Activated T-helper 2 cell treated with anti-CD3 and anti-CD28 coated beads, Interferon-gamma antibody, Interleukin-2, Interleukin-4, amounts not matched to agents 10 μg/mL and 5 μg/mL and 100 μg/mL, durations not matched to agents 14 hours and 24 hours and 36 hours (primary cell): ENCODE results near the gene AQP5. TPM values are rescaled to one million over a fixed set of nuclear protein-coding genes. Genes with fewer than 3 reads are reported as not detected.

Source experiments
- DNase-seq: peaks from one replicate; pipeline ENCODE4 v3.0.0; 2021; ENCODE audit warnings: low spot score
- H3K27ac Mint-ChIP-seq: one replicate; pipeline ENCODE4 v1.8.0; 2021; ENCODE audit warnings: mixed read lengths
- H3K27me3 Mint-ChIP-seq: one replicate; pipeline ENCODE4 v1.8.0; 2021; ENCODE audit warnings: low read depth, mixed read lengths
- H3K36me3 Mint-ChIP-seq: one replicate; pipeline ENCODE4 v1.8.0; 2021; ENCODE audit warnings: low read depth, mixed read lengths
- H3K4me1 Mint-ChIP-seq: one replicate; pipeline ENCODE4 v1.8.0; 2021; ENCODE audit warnings: low read depth, mixed read lengths
- H3K4me3 Mint-ChIP-seq: one replicate; pipeline ENCODE4 v1.8.0; 2021; ENCODE audit warnings: low read depth, mild to moderate bottlenecking, moderate library complexity, mixed read lengths
- H3K9me3 Mint-ChIP-seq: one replicate; pipeline ENCODE4 v1.8.0; 2021; ENCODE audit warnings: mixed read lengths
- intact Hi-C: fragments of 100-400 bp; cut with micrococcal nuclease; formaldehyde crosslinking; loops from one replicate; pipeline ENCODE4 v1.15.1; 2023
- total RNA-seq: library from RNA; stranded (reverse); gene quantifications from 2 replicates; pipeline ENCODE4 v1.2.3, GENCODE V29; 2022

Gene AQP5
- total RNA-seq, 1 donor from 2014 or later = not detected

DNA sequence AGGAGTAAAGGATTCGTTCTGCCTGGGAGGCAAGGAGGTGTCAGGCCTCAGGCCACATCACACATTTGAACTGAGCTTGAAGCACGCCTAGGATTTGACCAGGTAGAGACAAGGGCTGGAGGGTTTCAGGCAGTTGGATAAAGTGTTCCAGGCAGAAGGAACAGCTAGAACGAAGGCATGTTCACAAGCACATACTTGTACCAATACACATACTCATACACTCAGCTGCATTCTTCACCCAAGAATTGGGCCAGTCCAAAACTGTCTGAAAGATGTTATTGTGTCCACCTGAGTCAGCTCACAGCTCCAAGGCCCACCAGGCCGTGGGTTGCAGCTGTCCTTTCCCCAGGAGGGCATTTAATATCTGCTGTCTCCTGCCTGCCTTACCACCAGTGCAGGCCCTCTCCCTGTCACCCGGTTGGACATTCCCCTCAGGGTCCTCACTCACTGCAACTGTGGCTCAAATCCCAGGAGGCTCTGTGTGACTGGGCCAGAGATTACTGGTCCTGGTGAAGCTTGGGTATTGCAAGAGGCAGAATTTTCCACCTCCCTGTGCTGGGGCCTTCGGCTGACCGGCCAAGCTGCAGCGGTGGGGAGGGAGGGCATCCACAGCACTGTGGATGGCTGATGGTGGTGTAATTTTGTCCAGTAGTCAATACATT lies 23.9 kb upstream of the AQP5 start:
- H3K27ac Mint-ChIP-seq = no peak overlapping the region
- no peaks in the 10 kb centered on the region for H3K36me3 Mint-ChIP-seq
- no peaks in the 10 kb centered on the region for H3K9me3 Mint-ChIP-seq
- intact Hi-C loops = no loop called here
- peaks cover 4% of the 10 kb centered on the region for H3K4me1 Mint-ChIP-seq
- no peak for DNase-seq
- H3K4me3 Mint-ChIP-seq = no peak overlapping the region
- peaks cover 3% of the 10 kb centered on the region for H3K27me3 Mint-ChIP-seq

DNA sequence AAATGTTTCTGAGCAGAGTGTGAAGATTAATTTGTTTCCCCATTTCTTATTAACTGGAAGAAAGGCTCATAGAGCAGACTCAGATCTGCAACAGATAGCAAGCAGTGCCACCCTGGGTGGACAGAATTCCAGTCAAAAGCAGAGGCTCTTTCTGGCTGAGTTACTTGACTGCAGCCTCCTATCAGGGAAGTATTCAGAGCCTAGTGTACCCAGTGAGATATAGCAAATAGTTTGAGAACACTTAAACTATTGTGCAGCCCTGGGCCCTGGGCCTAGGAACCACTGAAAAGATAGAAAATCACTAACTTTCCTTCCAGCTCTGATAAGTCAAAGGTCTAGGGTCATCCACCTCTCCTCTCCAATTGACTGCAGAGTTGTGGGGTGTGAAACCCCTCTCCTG lies 22.4 kb upstream of the AQP5 start:
- peaks cover 3% of the 10 kb centered on the region for H3K27me3 Mint-ChIP-seq
- DNase-seq = no peak
- no peaks in the 10 kb centered on the region for H3K9me3 Mint-ChIP-seq
- peaks cover 4% of the 10 kb centered on the region for H3K4me1 Mint-ChIP-seq
- no peak overlapping the region for H3K27ac Mint-ChIP-seq
- no peaks in the 10 kb centered on the region for H3K36me3 Mint-ChIP-seq
- intact Hi-C loops = no loop called here
- no peak overlapping the region for H3K4me3 Mint-ChIP-seq

- H3K9me3 Mint-ChIP-seq = no peaks in the 10 kb centered on the region
Observed at GRCh38 chr12:49939707-49940106, 22.0 kb upstream of the AQP5 start.

DNA sequence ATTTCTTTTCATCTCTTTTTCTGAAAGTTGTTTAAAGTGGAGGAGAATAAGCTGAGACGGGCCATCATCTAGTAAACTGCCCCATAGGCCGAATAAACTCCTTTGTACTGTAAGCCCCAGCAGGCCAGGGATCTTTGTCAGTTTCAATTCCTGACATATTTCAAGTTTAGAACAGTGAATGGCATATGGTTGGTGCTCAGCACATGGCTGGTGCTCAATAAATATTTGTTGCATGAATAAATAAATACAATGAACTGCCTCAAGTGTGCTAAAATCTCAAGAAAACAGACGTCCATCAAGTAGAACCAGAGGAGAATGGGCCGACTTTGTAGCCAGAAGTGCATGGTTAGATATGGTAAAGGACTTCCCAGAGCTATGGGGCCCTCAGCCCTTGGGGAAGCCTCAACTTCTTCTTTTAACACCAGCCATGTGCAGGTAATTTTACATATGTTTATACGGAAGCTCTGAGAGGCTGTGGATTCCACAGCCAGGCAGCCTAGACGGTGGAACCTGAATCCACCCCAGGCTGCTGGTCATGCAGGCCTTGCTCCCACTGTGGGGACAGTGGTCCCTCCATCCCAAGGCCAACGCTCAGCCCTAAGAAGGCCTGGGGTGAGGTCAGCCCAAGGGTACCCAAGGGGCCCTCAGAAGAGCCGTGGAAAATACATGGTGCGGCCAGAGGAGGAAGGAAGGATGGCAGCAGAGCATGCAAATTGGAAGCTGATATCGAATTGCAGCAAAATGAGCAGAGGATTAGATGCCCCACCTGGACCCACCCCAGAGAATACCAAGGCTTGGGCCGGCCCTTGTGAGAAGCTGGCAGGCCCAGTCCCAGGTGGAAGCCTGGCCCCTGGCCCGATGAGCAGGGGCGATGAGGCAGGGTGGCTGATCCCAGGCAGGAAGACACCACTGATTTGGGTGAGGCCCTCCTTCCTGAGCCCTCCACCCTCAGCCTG lies 19.8 kb upstream of the AQP5 start:
- intact Hi-C loops = no loop called here
- no peak overlapping the region for H3K4me3 Mint-ChIP-seq
- H3K4me1 Mint-ChIP-seq = peaks cover 22% of the 10 kb centered on the region
- H3K36me3 Mint-ChIP-seq = no peaks in the 10 kb centered on the region
- no peaks in the 10 kb centered on the region for H3K9me3 Mint-ChIP-seq
- DNase-seq = no peak
- H3K27me3 Mint-ChIP-seq = no peaks in the 10 kb centered on the region
- no peak overlapping the region for H3K27ac Mint-ChIP-seq

More at GRCh38 chr12:49939707-49940106, 22.0 kb upstream of the AQP5 start:
- Mint-ChIP-seq H3K27me3 (peaks cover 1% of the 10 kb centered on the region), H3K4me3 (no peak overlapping the region), H3K27ac (no peak overlapping the region), H3K4me1 (peaks cover 4% of the 10 kb centered on the region), H3K36me3 (no peaks in the 10 kb centered on the region)
- DNase-seq = no peak
- intact Hi-C loops = no loop called here

DNA sequence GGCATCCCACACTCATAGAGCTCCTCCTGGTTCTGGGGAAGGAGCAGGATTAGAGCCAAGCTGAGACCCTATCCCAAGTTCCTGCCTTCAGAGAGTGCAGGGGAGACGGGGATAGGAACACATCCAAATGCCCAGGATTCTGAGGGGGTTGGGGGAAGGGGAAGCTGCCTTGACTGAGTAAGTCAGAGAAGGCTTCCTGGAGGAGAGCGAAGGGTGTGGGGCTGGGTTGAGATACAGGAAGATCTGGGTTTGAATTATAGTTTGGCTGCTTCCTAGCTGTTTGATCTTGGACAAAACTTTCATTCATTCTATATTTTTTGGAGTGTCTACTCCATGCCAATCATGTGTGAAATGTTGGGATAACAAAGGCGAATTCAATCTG lies 19.2 kb upstream of the AQP5 start:
- Mint-ChIP-seq H3K27me3 (no peaks in the 10 kb centered on the region), H3K4me1 (peaks cover 22% of the 10 kb centered on the region), H3K4me3 (no peak overlapping the region), H3K36me3 (no peaks in the 10 kb centered on the region), H3K27ac (peak overlapping the region; percentile 44), H3K9me3 (no peaks in the 10 kb centered on the region)
- intact Hi-C loops = no loop called here
- DNase-seq = no peak

GRCh38 chr12:49942921-49943624 lies 18.6 kb upstream of the AQP5 start:
- Mint-ChIP-seq H3K4me3 (no peak overlapping the region), H3K9me3 (no peaks in the 10 kb centered on the region)

GRCh38 chr12:49943625-49943960 lies 18.1 kb upstream of the AQP5 start:
- intact Hi-C loops = no loop called here
- Mint-ChIP-seq H3K36me3 (no peaks in the 10 kb centered on the region), H3K4me3 (no peak overlapping the region), H3K27me3 (no peaks in the 10 kb centered on the region), H3K9me3 (no peaks in the 10 kb centered on the region), H3K27ac (no peak overlapping the region), H3K4me1 (peaks cover 22% of the 10 kb centered on the region)
- no peak for DNase-seq

More at GRCh38 chr12:49942921-49943624, 18.6 kb upstream of the AQP5 start:
- no peak overlapping the region for H3K27ac Mint-ChIP-seq
- no peaks in the 10 kb centered on the region for H3K36me3 Mint-ChIP-seq
- intact Hi-C loops = no loop called here
- no peak for DNase-seq
- peaks cover 22% of the 10 kb centered on the region for H3K4me1 Mint-ChIP-seq
- no peaks in the 10 kb centered on the region for H3K27me3 Mint-ChIP-seq

DNA sequence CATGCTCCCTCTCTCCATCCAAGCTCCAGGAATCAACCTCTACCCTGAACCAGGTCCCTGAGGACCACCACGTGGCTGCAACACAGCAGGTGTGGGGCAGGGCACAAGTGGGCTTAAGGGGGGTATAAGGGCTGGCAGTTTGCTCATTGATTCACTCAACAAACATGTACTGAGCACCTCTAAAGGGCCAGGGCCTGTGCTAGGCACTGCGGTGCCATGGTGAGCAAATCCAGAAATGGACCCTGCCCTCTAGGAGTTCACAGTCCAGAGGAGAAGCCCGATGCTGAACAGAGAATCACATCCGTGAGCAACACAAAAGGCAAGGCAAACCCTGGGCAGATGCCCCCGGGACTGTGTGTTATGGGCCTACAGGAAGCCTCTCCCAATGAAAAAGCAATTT lies 17.6 kb upstream of the AQP5 start:
- intact Hi-C loops = no loop called here
- Mint-ChIP-seq H3K27me3 (no peaks in the 10 kb centered on the region), H3K4me3 (no peak overlapping the region), H3K4me1 (peaks cover 22% of the 10 kb centered on the region), H3K9me3 (no peaks in the 10 kb centered on the region), H3K36me3 (no peaks in the 10 kb centered on the region), H3K27ac (no peak overlapping the region)
- DNase-seq = no peak

DNA sequence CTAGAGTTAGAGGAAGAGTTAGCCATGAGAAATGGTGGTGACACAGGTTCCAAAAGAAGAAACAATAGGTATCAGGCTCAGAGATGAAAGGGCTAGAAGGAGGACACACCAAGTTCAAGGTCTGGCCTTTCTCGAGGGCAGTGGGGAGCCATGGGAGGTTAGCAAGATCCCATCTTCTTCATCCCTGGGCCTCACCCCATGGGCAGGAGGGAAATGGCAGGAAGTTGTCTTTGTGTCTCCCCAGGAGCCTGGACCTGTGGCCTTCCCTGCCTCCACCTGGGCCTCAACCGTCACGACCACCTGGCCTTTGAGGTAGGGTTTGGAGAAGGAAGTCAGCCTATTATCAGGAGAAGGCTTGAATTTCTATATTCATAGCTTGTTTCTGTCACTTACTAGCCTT lies 17.0 kb upstream of the AQP5 start:
- no peak for DNase-seq
- H3K9me3 Mint-ChIP-seq = no peaks in the 10 kb centered on the region
- H3K4me1 Mint-ChIP-seq = peaks cover 22% of the 10 kb centered on the region
- H3K36me3 Mint-ChIP-seq = no peaks in the 10 kb centered on the region
- H3K4me3 Mint-ChIP-seq = peak overlapping the region; percentile 22
- H3K27ac Mint-ChIP-seq = peak overlapping the region; percentile 28
- H3K27me3 Mint-ChIP-seq = no peaks in the 10 kb centered on the region
- intact Hi-C loops = loop anchor here (5.0 kb wide), 1 partner anchor 77 kb away; no protein-coding TSS in a partner anchor

- Mint-ChIP-seq H3K36me3 (no peaks in the 10 kb centered on the region), H3K4me1 (peaks cover 22% of the 10 kb centered on the region), H3K27me3 (no peaks in the 10 kb centered on the region), H3K4me3 (peak overlapping the region; percentile 72), H3K27ac (peak overlapping the region; percentile 92), H3K9me3 (no peaks in the 10 kb centered on the region)
- intact Hi-C loops = loop anchor here (2.0 to 5.0 kb wide), 2 partner anchors 17 to 78 kb away; no protein-coding TSS in a partner anchor
- DNase-seq = peak; percentile 77
Observed at GRCh38 chr12:49945394-49946080, 16.1 kb upstream of the AQP5 start.

DNA sequence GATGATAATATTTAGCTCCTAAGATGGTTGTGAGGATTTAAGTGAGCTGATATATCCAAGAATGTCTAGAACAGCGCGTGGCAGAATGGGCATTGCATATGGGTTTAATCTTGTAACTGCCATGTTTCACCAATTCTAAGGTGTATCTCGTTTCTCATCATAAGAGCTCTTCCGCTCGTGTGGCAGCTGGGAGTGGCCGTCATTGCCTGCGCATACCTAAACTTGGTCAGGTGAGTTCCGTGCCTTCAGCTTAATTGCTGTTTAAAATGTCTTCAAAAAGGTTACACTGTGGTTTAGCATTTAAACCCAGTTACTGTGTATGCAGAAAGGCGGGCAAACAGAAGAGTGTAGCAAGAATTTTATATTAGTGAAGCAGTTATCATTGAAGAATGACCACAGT lies 15.6 kb upstream of the AQP5 start:
- H3K4me1 Mint-ChIP-seq = peaks cover 22% of the 10 kb centered on the region
- H3K27ac Mint-ChIP-seq = peak overlapping the region; percentile 92
- no peaks in the 10 kb centered on the region for H3K36me3 Mint-ChIP-seq
- no peaks in the 10 kb centered on the region for H3K9me3 Mint-ChIP-seq
- DNase-seq = no peak
- intact Hi-C loops = loop anchor here (2.0 to 5.0 kb wide), 2 partner anchors 17 to 79 kb away; no protein-coding TSS in a partner anchor
- no peaks in the 10 kb centered on the region for H3K27me3 Mint-ChIP-seq
- no peak overlapping the region for H3K4me3 Mint-ChIP-seq

DNA sequence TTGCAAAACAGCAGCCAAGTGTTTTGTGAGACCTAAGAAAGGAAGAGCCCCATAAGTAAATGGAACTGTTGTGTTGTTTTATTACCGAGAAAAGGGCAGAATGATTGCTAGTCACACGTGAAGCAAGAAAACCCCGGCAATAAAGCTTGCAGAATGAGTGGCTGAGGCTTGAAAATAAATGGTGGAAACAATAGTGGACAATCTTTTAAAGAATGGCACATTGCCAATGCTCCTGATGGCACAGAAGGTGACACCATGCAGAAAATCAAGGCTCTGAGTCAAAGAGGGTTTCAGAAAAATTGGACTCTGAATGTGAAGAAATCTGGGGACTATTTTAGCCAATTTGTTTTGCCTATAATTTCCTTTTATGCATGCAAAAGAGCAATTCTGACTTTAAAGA lies 15.2 kb upstream of the AQP5 start:
- intact Hi-C loops = loop anchor here (2.0 to 5.0 kb wide), 2 partner anchors 18 to 79 kb away; no protein-coding TSS in a partner anchor
- Mint-ChIP-seq H3K27me3 (no peaks in the 10 kb centered on the region), H3K4me3 (no peak overlapping the region), H3K27ac (peak overlapping the region; percentile 92), H3K9me3 (no peaks in the 10 kb centered on the region), H3K4me1 (peaks cover 22% of the 10 kb centered on the region), H3K36me3 (no peaks in the 10 kb centered on the region)
- DNase-seq = no peak
